ENCODE results near the gene PKP2. TPM values are rescaled to one million over a fixed set of nuclear protein-coding genes. Genes with fewer than 3 reads are reported as not detected.

The PKP2 gene
- total RNA-seq, 1 experiment from 2014 or later = 18.4 TPM

- H3K18ac ChIP-seq (ENCODE audit: insufficient read length, low read depth, low read length) = peak overlapping the region; percentile 81
- H4K5ac ChIP-seq (ENCODE audit: insufficient read length, low read depth, low read length) = peak overlapping the region; percentile 90
- no peaks in the 10 kb centered on the region for H3K79me1 ChIP-seq (ENCODE audit: insufficient read depth, low read depth, low read length, poor library complexity, severe bottlenecking)
- peak overlapping the region; percentile 92 for H3K14ac ChIP-seq (ENCODE audit: insufficient read depth, low read length)
- H3K79me2 ChIP-seq (ENCODE audit: insufficient read depth, low read length) = no peaks in the 10 kb centered on the region
- H3K9ac ChIP-seq (ENCODE audit: extremely low read depth, insufficient read length, low read length) = peak overlapping the region; percentile 91
- H3K56ac ChIP-seq (ENCODE audit: insufficient read length, low read depth, low read length) = no peak overlapping the region
- peak overlapping the region; percentile 90 for H3K4me2 ChIP-seq (ENCODE audit: insufficient read depth, insufficient read length, low read length)
- H4K20me1 ChIP-seq (ENCODE audit: control insufficient read depth, insufficient read depth, insufficient read length) = no peaks in the 10 kb centered on the region
- no peak overlapping the region for H2AK5ac ChIP-seq (ENCODE audit: insufficient read length, low read length)
- H2BK20ac ChIP-seq (ENCODE audit: low read depth, low read length, poor library complexity, severe bottlenecking) = no peak overlapping the region
- H3K4me1 ChIP-seq (ENCODE audit: insufficient read depth, low read length) = peaks cover 2% of the 10 kb centered on the region; the same call in 1 of the 2 replicates
- peak overlapping the region; percentile 55 for H2BK5ac ChIP-seq (ENCODE audit: insufficient read length, low read length)
- H4K91ac ChIP-seq (ENCODE audit: insufficient read length, low read depth, low read length) = no peak overlapping the region
- H3K27me3 ChIP-seq (ENCODE audit: insufficient read depth, low read length) = no peaks in the 10 kb centered on the region
- H3K27me3 Mint-ChIP-seq (ENCODE audit: low read depth) = peaks cover 2% of the 10 kb centered on the region; the same call in 1 of the 2 replicates
- peak overlapping the region; percentile 91 to 94 for H3K4me3 Mint-ChIP-seq
- H3K4ac ChIP-seq (ENCODE audit: low read depth, low read length) = peak overlapping the region; percentile 55; the same call in 1 of the 2 replicates
- peaks cover 22 to 40% (median 35%) of the 10 kb centered on the region in 3 experiments; a peak in 6 of 7 replicates for H3K36me3 Mint-ChIP-seq (ENCODE audit: insufficient read depth in 1 of 3, low read depth in 3 of 3)
- no peak overlapping the region for H2AFZ ChIP-seq (ENCODE audit: low read length)
- no peak overlapping the region for H3K27ac ChIP-seq (ENCODE audit: insufficient read length, low read depth, low read length)
- DNase-seq = peak; percentile 96
- no peak overlapping the region for H3T11ph ChIP-seq (ENCODE audit: low read length)
- peak overlapping the region; percentile 87 for H4K8ac ChIP-seq (replicated peaks; ENCODE audit: insufficient read length, low read depth, low read length)
- no peaks in the 10 kb centered on the region for H3K9me3 ChIP-seq (ENCODE audit: control insufficient read depth, low read depth, low read length)
- no peak overlapping the region for H3K23ac ChIP-seq (ENCODE audit: insufficient read length, low read depth, low read length)
- H2BK15ac ChIP-seq (ENCODE audit: low read depth, low read length) = no peak overlapping the region
- peak overlapping the region; percentile 30 for H2BK120ac ChIP-seq (ENCODE audit: low read depth, low read length, poor library complexity, severe bottlenecking)
- no CpG with 5 or more reads among the region's 40 CpGs for WGBS (ENCODE audit: extremely low coverage, insufficient read length, low lambda C conversion rate)
- peak overlapping the region; percentile 97 to 99 (median 99) for H3K27ac Mint-ChIP-seq
- peaks cover 9% of the 10 kb centered on the region for H3K23me2 ChIP-seq (ENCODE audit: insufficient read length, low read depth, low read length, poor library complexity, severe bottlenecking)
- H2BK12ac ChIP-seq (ENCODE audit: insufficient read length, low read depth, low read length) = no peak overlapping the region
- no peaks in the 10 kb centered on the region for H3K9me3 Mint-ChIP-seq
- TF ChIP-seq, protein P1, sequence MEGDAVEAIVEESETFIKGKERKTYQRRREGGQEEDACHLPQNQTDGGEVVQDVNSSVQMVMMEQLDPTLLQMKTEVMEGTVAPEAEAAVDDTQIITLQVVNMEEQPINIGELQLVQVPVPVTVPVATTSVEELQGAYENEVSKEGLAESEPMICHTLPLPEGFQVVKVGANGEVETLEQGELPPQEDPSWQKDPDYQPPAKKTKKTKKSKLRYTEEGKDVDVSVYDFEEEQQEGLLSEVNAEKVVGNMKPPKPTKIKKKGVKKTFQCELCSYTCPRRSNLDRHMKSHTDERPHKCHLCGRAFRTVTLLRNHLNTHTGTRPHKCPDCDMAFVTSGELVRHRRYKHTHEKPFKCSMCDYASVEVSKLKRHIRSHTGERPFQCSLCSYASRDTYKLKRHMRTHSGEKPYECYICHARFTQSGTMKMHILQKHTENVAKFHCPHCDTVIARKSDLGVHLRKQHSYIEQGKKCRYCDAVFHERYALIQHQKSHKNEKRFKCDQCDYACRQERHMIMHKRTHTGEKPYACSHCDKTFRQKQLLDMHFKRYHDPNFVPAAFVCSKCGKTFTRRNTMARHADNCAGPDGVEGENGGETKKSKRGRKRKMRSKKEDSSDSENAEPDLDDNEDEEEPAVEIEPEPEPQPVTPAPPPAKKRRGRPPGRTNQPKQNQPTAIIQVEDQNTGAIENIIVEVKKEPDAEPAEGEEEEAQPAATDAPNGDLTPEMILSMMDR (conservative IDR thresholded peaks at IDR 0.05) = peak; percentile 95
- peaks cover 16% of the 10 kb centered on the region in 2 experiments for H3K4me1 Mint-ChIP-seq
Measured at GRCh38 chr12:32755051-32755653, 141.4 kb downstream of the PKP2 start.
